Measurements from ENCODE around the gene SCAMP4. TPM values are rescaled to one million over a fixed set of nuclear protein-coding genes. Genes with fewer than 3 reads are reported as not detected.

The SCAMP4 gene
- total and polyA plus RNA-seq, 2 experiments from 2014 or later: 53.7 to 62.5 TPM

GRCh38 chr19:1924320-1924961, 19.2 kb downstream of the SCAMP4 start:
- H3K27ac ChIP-seq: no peak overlapping the region
- DNase-seq (ENCODE audit: low read depth in 1 of 2, low spot score in 1 of 2): no peak
- no peaks in the 10 kb centered on the region for H3K9me3 ChIP-seq (ENCODE audit: low read depth)
- H3K36me3 ChIP-seq: peaks cover 5% of the 10 kb centered on the region
- TF ChIP-seq, protein P1, sequence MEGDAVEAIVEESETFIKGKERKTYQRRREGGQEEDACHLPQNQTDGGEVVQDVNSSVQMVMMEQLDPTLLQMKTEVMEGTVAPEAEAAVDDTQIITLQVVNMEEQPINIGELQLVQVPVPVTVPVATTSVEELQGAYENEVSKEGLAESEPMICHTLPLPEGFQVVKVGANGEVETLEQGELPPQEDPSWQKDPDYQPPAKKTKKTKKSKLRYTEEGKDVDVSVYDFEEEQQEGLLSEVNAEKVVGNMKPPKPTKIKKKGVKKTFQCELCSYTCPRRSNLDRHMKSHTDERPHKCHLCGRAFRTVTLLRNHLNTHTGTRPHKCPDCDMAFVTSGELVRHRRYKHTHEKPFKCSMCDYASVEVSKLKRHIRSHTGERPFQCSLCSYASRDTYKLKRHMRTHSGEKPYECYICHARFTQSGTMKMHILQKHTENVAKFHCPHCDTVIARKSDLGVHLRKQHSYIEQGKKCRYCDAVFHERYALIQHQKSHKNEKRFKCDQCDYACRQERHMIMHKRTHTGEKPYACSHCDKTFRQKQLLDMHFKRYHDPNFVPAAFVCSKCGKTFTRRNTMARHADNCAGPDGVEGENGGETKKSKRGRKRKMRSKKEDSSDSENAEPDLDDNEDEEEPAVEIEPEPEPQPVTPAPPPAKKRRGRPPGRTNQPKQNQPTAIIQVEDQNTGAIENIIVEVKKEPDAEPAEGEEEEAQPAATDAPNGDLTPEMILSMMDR (IDR thresholded peaks at IDR 0.05; ENCODE audit: low read depth, low read length): no peak
- H3K27me3 ChIP-seq: no peaks in the 10 kb centered on the region
- no peaks in the 10 kb centered on the region for H3K4me1 ChIP-seq (ENCODE audit: low read depth)
- H3K4me3 ChIP-seq: no peak overlapping the region

- TF ChIP-seq, protein P1 (IDR thresholded peaks at IDR 0.05; ENCODE audit: low read depth, low read length): no peak
- no peak overlapping the region for H3K27ac ChIP-seq
- no peaks in the 10 kb centered on the region for H3K27me3 ChIP-seq
- H3K9me3 ChIP-seq (ENCODE audit: low read depth): no peaks in the 10 kb centered on the region
- H3K4me3 ChIP-seq: no peak overlapping the region
- peaks cover 5% of the 10 kb centered on the region for H3K36me3 ChIP-seq
- DNase-seq (ENCODE audit: low read depth in 1 of 2, low spot score in 1 of 2): no peak
- H3K4me1 ChIP-seq (ENCODE audit: low read depth): peaks cover 3% of the 10 kb centered on the region
Measured at GRCh38 chr19:1925544-1925943, 20.3 kb downstream of the SCAMP4 start.

- TF ChIP-seq, protein P1 (IDR thresholded peaks at IDR 0.05; ENCODE audit: low read depth, low read length): peak; percentile 74
- Histone ChIP-seq H3K4me3 (peak overlapping the region; percentile 21), H3K4me1 (ENCODE audit: low read depth) (peaks cover 3% of the 10 kb centered on the region), H3K27me3 (no peaks in the 10 kb centered on the region), H3K27ac (no peak overlapping the region), H3K9me3 (ENCODE audit: low read depth) (no peaks in the 10 kb centered on the region), H3K36me3 (no peaks in the 10 kb centered on the region)
- peak; percentile 75 to 88 for DNase-seq (ENCODE audit: low read depth in 1 of 2, low spot score in 1 of 2)
Measured at GRCh38 chr19:1929021-1929742, 24.0 kb downstream of the SCAMP4 start.

DNA sequence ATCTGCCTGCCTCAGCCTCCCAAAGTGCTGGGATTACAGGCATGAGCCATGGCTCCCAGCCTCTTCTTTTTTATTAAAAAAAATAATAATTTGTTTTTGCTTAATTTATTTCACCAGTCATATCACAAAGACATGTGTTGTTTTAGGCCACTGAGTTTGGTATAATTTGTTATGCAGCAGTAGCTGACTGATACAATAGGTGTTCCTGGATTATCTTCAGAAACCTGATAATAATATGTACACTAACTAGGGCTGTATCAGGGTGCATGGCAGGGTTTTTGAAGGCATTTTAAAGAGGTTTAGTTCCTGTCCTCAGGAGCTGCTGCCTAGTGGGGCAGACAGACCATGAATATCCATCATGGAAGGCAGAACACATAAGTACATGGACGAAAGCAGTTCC, 26.2 kb downstream of the SCAMP4 start:
- H3K27me3 ChIP-seq: no peaks in the 10 kb centered on the region
- no peak for DNase-seq (ENCODE audit: low read depth in 1 of 2, low spot score in 1 of 2)
- no peaks in the 10 kb centered on the region for H3K9me3 ChIP-seq (ENCODE audit: low read depth)
- peaks cover 3% of the 10 kb centered on the region for H3K4me1 ChIP-seq (ENCODE audit: low read depth)
- TF ChIP-seq, protein P1 (IDR thresholded peaks at IDR 0.05; ENCODE audit: low read depth, low read length): no peak
- no peak overlapping the region for H3K27ac ChIP-seq
- H3K36me3 ChIP-seq: no peaks in the 10 kb centered on the region
- H3K4me3 ChIP-seq: no peak overlapping the region

GRCh38 chr19:1932395-1932794, 27.2 kb downstream of the SCAMP4 start:
- H3K4me1 ChIP-seq (ENCODE audit: low read depth): peaks cover 3% of the 10 kb centered on the region
- no peak overlapping the region for H3K27ac ChIP-seq
- no peaks in the 10 kb centered on the region for H3K27me3 ChIP-seq
- H3K36me3 ChIP-seq: no peaks in the 10 kb centered on the region
- DNase-seq (ENCODE audit: low read depth in 1 of 2, low spot score in 1 of 2): no peak
- TF ChIP-seq, protein P1 (IDR thresholded peaks at IDR 0.05; ENCODE audit: low read depth, low read length): no peak
- no peak overlapping the region for H3K4me3 ChIP-seq
- no peaks in the 10 kb centered on the region for H3K9me3 ChIP-seq (ENCODE audit: low read depth)
